Stimulated activated CD4-positive, alpha-beta T cell treated with anti-CD3 and anti-CD28 coated beads, TNF-alpha, amount 100 ng/mL, for 24 hours (primary cell): ENCODE measurements around the gene CACNA1H.

ENCODE experiments used
- DNase-seq, 3 experiments: peaks; one replicate each; pipeline ENCODE4 v3.0.0-alpha.2; 2020; ENCODE audit warnings: low read depth in 3 of 3

CACNA1H gene

DNA sequence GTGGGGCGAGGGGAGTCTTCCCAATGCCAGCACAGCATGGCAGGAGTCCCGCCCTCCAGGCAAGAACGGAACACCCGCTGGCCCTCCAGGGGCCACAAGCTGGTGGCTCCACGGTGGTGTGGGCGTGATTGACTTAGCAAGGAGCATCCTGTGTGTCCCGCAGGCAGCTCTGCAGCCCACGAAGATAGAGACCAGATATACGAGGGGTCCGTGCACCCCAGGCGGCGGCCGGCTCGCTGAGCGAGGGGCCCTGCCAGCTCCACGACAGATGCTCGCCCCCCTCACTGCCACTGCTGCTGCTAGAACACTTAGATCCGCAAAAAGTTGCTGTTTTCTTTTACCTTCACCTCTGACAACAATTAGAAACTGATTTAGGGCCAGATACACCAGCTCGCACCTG lies 10.0 kb upstream of the CACNA1H start:
- DNase-seq, result no peak

DNA sequence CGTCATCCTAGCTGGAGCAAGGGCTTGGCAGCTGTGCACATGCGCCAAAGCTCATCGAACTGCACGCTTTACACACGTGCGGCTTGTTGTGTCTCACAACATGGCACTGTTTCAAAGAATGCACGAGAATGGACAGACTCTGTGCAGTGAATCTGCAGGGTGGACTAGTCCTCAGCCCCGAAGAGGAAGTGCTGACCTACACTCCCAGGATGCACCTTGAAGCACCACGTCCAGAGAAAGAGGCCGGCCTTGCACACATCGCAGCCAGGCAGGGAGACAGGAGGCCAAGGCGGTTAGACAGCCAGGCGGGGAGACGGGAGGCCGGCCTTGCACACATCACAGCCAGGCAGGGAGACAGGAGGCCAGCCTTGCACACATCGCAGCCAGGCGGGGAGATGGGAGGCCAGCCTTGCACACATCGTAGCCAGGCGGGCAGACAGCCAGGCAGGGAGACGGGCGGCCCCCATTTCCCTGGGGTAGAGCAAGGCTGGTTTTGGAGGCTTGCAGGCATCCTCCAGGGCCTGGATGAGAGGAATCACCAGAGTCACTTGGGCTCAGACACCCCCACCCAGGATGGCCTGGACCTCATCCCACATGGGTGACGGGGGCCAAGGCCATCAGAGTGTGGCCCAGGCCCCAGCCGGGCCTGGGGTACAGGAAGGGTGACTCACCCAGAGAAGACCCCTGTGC lies 9.0 kb upstream of the CACNA1H start:
- no peak for DNase-seq

DNA sequence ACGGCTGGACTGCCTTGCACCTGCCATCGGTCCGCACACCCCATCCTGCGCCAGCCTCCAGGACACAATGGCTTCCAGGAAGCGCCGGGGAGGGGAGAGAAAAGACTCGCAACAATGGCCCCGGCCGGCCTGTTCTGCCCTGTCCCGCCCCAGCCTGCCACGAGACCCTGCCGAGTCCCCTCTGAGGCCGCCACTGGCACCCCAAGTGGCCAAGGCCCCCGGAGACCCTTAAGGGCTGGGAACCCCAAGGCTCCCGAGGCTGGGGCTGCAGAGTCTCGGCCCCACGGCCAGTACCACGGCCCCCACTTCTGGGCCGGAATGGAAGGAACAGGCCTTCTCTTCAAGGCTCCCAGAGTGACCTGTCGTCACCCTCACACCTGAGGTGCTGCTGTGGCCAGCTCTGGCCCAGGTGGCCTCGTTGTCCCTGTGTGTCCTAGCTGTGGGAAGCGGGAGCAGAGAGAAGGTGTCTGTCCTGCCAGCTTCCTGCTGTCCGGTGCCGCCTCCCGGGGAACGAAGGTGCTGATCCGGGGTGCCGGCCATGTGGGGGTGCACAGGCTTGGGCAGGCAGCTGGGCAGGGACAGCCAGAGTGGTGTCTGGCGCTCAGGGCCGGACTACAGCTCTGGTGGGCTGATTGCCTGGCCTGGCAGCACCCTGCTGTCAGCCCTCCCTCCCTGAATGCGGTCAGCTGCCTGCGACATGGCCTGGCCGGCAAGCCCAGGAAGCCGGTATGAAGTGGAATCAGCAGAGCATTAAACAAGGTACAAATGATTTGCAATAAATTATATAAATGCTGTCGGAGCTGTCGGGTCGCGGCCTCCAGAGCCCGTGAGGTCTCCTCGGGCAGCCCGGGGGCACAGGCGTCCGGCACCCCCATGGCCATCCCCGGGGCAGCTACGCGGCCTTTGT lies 8.2 kb upstream of the CACNA1H start:
- DNase-seq, result no peak

DNA sequence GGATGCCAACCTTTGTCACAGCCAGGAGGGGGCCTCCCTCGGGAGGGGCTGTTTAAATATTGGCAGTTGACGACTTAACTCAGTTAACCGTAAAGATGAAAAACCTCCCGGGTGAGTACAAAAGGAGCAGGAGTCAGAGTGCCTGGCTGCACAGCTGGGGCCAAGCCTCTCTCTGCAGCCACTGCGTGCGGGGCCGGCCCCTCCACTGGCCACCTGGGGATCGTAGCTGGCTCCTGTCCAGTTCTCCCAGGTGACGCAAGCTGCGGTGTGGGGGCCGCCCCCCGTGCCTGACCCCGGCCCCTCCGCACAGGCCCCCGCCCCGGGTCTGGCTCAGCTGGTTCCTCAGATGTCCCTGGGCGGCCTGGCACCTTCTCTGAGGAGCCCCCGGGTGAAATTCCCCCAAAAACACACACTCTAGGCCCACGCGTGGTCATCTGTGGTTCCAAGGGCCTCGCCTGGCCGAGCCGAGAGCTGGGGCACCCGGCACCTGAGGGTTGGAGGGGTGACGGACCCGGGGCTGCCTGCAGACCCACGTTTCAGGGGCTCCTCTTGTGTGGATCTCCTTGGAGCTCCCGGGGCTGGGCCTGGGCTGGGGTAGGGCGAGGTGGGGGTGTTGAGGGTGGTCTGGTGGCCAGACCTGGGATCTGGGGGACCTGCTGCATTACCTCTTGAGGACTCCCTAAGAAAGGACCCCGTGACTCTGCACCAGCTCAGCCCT lies 7.4 kb upstream of the CACNA1H start:
- no peak for DNase-seq

DNA sequence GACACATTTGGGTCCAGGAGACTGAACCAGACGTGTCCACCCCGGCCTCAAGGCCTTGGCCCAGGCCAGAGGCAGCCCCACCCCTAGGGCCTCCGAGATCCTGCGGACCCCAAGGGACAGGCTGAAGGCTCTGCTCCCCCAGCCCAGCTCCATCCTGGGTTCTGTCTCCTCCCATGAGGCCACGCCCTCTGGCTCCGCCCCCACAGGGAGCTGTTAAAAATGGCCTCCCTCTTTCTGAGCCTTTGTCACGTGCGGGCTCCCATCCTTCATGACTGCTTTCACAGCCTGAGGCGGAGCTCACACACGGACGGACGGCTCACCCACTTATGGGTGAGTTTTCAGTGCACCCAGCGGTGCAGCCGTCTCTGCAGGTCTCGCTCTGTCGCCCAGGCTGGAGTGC lies 6.5 kb upstream of the CACNA1H start:
- DNase-seq, result peak in 1 of 3 experiments; percentile 12

DNA sequence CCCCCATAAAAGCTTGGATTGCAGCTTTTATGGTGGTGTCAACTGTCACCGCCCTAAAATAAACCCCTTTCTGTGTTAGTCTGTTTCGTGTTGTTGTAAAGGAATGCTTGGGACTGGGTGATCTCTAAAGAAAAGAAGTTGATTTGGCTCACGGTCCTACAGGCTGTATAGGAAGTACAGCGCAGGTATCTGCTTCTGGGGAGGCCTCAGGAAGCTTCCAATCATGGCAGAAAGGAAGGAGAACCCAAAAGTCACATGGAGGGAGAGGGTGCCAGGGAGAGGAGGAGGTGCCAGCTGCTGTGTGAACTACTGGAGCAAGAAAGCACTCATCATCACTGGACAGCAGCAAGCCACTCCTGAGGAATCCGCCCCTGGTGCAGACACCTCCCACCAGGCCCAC lies 5.9 kb upstream of the CACNA1H start:
- DNase-seq, result no peak

- DNase-seq, result no peak
These were observed 3.7 kb upstream of the CACNA1H start for GRCh38 chr16:1149101-1149636.

DNA sequence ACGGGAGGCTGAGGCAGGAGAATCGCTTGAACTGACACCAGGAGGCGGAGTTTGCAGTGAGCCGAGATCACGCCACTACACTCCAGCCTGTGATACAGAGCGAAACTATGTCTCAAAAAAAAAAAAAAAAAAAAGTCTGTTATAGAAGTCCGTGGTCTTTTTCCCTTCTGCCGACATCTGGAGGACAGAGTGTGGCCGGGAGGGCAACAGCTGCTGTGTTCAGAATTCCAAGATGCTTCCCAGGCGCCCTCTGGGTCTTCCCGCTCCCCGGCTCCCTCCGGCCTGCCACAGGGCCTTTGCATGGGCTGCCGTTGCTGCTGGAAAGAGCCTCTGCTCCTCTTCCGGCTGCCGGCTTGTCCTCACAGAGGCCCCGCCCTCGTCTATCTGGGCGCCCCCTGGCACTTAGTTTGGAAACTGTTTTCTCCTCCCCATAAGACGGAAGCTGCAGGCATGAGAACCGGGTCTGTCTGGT lies 2.4 kb upstream of the CACNA1H start:
- DNase-seq, result peak in 1 of 3 experiments; percentile 28

DNA sequence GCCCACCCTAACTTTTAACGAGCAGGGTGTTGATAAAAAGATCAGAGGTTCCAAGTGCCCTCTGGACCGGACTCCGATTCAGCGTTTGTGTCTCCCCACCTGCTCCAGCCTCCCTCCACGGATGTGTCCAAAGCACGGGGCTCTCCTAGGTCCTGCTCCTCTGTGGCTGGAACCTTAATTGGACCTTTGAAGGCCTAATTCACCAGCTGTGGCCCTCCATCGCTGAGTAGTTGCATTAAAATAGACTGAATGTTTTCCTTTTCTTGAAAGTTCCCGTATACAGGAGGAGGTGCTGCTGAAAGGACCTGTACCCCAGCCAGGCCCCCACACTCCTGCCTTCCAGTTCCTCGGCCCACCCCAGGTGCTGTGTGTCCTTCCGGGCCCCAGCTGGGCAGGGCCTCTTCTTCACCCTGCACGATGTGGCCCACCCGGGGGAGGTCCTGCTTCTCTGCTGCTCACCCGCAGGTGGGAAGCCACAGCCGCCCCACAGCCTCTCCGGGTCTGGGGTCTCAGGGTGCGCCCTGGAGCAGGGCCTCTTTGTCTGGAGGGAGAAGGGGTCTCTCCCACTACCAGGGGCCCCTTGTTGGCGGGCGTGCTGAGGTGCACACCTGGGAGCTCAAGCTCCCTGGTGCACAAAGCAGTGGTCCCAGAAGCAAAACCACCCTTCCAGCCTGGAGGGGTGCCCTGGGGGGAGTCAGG lies 1.3 kb upstream of the CACNA1H start:
- no peak for DNase-seq

- peak in 1 of 3 experiments; percentile 25 for DNase-seq
These were observed 725 bp upstream of the CACNA1H start for GRCh38 chr16:1152123-1152638.

- DNase-seq, result no peak
These were observed 714 bp downstream of the CACNA1H start for GRCh38 chr16:1153480-1154160.

GRCh38 chr16:1154291-1154886 lies 1.5 kb downstream of the CACNA1H start:
- DNase-seq, result no peak

DNA sequence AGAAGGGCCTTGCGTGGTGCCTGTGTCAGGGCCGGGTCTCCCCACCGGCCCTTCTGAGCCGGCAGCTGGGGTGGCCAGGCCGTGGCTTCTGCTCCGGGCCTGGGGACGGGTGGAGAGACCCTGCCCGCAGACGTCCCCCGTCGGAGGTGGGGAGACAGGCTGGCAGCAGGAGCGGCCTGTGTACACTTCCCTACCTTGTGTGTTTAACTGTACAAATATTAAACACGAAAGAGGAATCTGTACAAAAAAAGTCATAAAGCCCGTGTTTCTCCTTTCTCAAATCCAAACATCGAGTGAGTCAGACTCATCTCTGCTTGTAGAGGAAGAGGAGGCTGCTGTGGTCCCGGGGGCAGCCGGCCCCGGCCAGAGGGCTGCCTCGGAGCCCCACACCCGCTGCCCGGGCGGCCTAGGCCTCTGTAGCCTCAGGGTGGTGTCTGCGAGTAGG lies 2.0 kb downstream of the CACNA1H start:
- DNase-seq, result no peak

DNA sequence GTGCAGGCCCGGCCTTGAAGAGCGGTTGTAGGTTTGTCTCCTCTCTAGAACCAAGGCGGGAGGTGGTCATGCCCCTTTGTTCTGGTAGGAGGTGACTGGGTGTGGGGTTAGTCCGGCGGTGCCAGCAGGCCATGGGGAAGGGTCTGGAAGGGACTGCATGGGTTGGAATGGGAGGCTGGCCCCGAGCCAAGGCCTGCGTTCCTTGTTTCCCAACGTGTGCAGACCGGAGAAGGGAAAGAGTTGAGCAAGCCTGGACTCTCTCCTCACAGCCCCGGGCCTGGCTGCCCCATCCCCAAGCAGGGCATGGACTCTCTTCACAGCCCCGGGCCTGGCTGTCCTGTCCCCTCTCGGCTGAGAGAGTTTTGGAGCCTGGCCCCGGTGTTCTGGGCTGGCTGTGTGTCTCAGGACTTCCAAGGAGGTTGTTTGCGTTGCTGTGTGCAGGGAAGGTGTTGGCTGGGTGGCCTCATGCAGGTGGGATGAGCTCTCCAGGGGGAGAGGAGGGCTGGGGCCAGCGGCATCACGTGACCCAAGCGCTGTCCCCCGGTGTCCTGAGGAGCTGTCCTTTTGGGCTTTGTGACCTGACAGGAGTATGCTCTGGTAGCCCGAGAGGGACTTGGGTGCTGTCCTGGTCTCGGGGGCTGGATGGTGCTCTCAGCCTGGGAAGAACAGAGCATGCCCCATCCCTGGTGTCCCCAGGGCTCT lies 2.6 kb downstream of the CACNA1H start:
- no peak for DNase-seq

- no peak for DNase-seq
These were observed 3.4 kb downstream of the CACNA1H start for GRCh38 chr16:1156055-1156982.

- no peak for DNase-seq
These were observed 4.2 kb downstream of the CACNA1H start for GRCh38 chr16:1156983-1157638.

GRCh38 chr16:1157639-1158455 lies 4.9 kb downstream of the CACNA1H start:
- DNase-seq, result no peak
